HCT116 (cell line): ENCODE data around the gene LYRM1. TPM values are rescaled to one million over a fixed set of nuclear protein-coding genes. Genes with fewer than 3 reads are reported as not detected.

ENCODE experiments used
- ATAC-seq: fragments of 200-7000 bp; cut with Tn5 transposase; 2 replicates; pipeline ENCODE4 v1.9.1; 2020; ENCODE audit warnings: mild to moderate bottlenecking, moderate library complexity
- BruUV-seq: library from RNA; stranded (reverse); fragments of 400-500 nt; replicated peaks from 2 replicates; lab custom pipeline; 2021; lab: Mats Ljungman, UMichigan
- CTCF ChIA-PET: fragments of 300-600 bp; sonication (Branson Sonifier 250); formaldehyde crosslinking; loops from one replicate; lab custom pipeline; 2021; ENCODE audit warnings: antibody characterized with exemption; lab: Charles Lee
- POLR2A ChIA-PET: fragments of 300-600, 350-600 bp; sonication (Branson Sonifier 250); formaldehyde crosslinking; loops from one replicate; lab custom pipeline; 2021; ENCODE audit warnings: antibody characterized with exemption; lab: Charles Lee
- RAD21 ChIA-PET, 2 experiments: fragments of 300-600 bp; sonication (Branson Sonifier 250); formaldehyde crosslinking; loops; one replicate each; lab custom pipeline; 2023; ENCODE audit warnings: low total read pairs in 2 of 2; ENCODE audit not compliant: uncharacterized antibody in 2 of 2, unreplicated experiment in 2 of 2, low non-redundant PET in 1 of 2; lab: Charles Lee
- DNase-seq: peaks from one replicate; pipeline ENCODE4 v3.0.0-alpha.2; 2010; ENCODE audit warnings: low read depth, low spot score
- H2AFZ ChIP-seq: fragments of 200-600 bp; shearing (Covaris generic), sonication (generic); 2 replicates; pipeline ENCODE4 v1.6.1; 2017; ENCODE audit warnings: low read depth, mixed run types, mixed read lengths, antibody characterized with exemption, low read length; ENCODE audit not compliant: poor library complexity, severe bottlenecking
- H3K27ac ChIP-seq: 2 replicates; pipeline ENCODE4 v1.5.1; 2012; ENCODE audit warnings: low read depth, low read length
- H3K27me3 ChIP-seq: fragments of 200-600 bp; sonication (generic); 2 replicates; pipeline ENCODE4 v1.6.1; 2016; ENCODE audit warnings: mixed run types, low read length, mixed read lengths; ENCODE audit not compliant: insufficient read depth
- H3K36me3 ChIP-seq, 2 experiments: fragments of 200-500 bp in 1 of 2; fragments of 200-600 bp in 1 of 2; sonication (Bioruptor generic) in 1 of 2; sonication (generic) in 1 of 2; 2 replicates each; pipeline versions ENCODE4 v1.5.1 to v1.6.1; 2014 to 2016; ENCODE audit warnings: low read length in 2 of 2, inconsistent platforms in 1 of 2, mixed read lengths in 1 of 2, mixed run types in 1 of 2; ENCODE audit not compliant: insufficient read depth in 2 of 2, control insufficient read depth in 1 of 2
- H3K4me1 ChIP-seq, 2 experiments: fragments of 200-600 bp in 1 of 2; sonication (generic) in 1 of 2; 2 replicates each; pipeline versions ENCODE4 v1.5.1 to v1.6.1; 2012 to 2017; ENCODE audit warnings: low read length in 2 of 2, inconsistent platforms in 1 of 2, mild to moderate bottlenecking in 1 of 2, mixed read lengths in 1 of 2, mixed run types in 1 of 2, moderate library complexity in 1 of 2; ENCODE audit not compliant: insufficient read depth in 2 of 2, control insufficient read depth in 1 of 2
- H3K4me2 ChIP-seq: fragments of 200-600 bp; sonication (generic); 2 replicates; pipeline ENCODE4 v1.6.1; 2017; ENCODE audit warnings: mixed run types, low read length, mixed read lengths
- H3K4me3 ChIP-seq, 2 experiments: fragments of 200-600 bp in 1 of 2; sonication (generic) in 1 of 2; replicated peaks in 1 of 2; 2 replicates each; pipeline ENCODE4 v1.5.1; 2011 to 2016; ENCODE audit warnings: low read length in 2 of 2, control low read depth in 1 of 2, low read depth in 1 of 2, mild to moderate bottlenecking in 1 of 2, mixed read lengths in 1 of 2, mixed run types in 1 of 2
- H3K79me2 ChIP-seq: fragments of 200-600 bp; sonication (generic); 2 replicates; pipeline ENCODE4 v1.6.1; 2017; ENCODE audit warnings: mild to moderate bottlenecking, mixed run types, low read length, moderate library complexity, mixed read lengths; ENCODE audit not compliant: insufficient read depth
- H3K9ac ChIP-seq: fragments of 200-600 bp; sonication (generic); 2 replicates; pipeline ENCODE4 v1.6.1; 2016; ENCODE audit warnings: low read length, mixed read lengths
- H3K9me2 ChIP-seq: fragments of 200-600 bp; sonication (generic), shearing (Covaris generic); 2 replicates; pipeline ENCODE4 v1.6.1; 2017; ENCODE audit warnings: mixed run types, mild to moderate bottlenecking, moderate library complexity; ENCODE audit not compliant: insufficient read depth
- H3K9me3 ChIP-seq, 2 experiments: fragments of 200-500 bp in 1 of 2; fragments of 200-600 bp in 1 of 2; sonication (Bioruptor generic) in 1 of 2; sonication (generic) in 1 of 2; 2 replicates each; pipeline ENCODE4 v1.6.1; 2014 to 2017; ENCODE audit warnings: low read length in 2 of 2, mixed read lengths in 2 of 2, inconsistent platforms in 1 of 2, low read depth in 1 of 2, mild to moderate bottlenecking in 1 of 2, mixed run types in 1 of 2, moderate library complexity in 1 of 2; ENCODE audit not compliant: control insufficient read depth in 1 of 2, insufficient read depth in 1 of 2
- H4K20me1 ChIP-seq: fragments of 200-600 bp; sonication (generic), shearing (Covaris generic); 2 replicates; pipeline ENCODE4 v1.6.1; 2017; ENCODE audit warnings: mixed run types, mild to moderate bottlenecking, moderate library complexity; ENCODE audit not compliant: insufficient read depth
- CEBPB ChIP-seq: IDR thresholded peaks from 2 replicates; pipeline ENCODE4 v1.6.1; 2012; ENCODE audit warnings: low read depth
- EGR1 ChIP-seq: IDR thresholded peaks from 2 replicates; pipeline ENCODE4 v1.6.1; 2012; ENCODE audit warnings: low read depth
- EZH2phosphoT487 ChIP-seq: fragments of 200-600 bp; IDR thresholded peaks from 2 replicates; pipeline ENCODE4 v1.6.1; 2018; ENCODE audit warnings: antibody characterized with exemption, borderline replicate concordance
- MAX ChIP-seq: IDR thresholded peaks from 2 replicates; pipeline ENCODE4 v1.6.1; 2012
- SIN3A ChIP-seq: IDR thresholded peaks from 2 replicates; pipeline ENCODE4 v1.6.1; 2012; ENCODE audit warnings: low read depth
- SP1 ChIP-seq: IDR thresholded peaks from 2 replicates; pipeline ENCODE4 v1.6.1; 2012; ENCODE audit warnings: low read depth
- TCF7L2 ChIP-seq: IDR thresholded peaks from 2 replicates; pipeline ENCODE4 v1.7.0; 2011; ENCODE audit warnings: borderline replicate concordance, inconsistent platforms; ENCODE audit not compliant: insufficient read depth, insufficient read length; ENCODE audit errors: extremely low read depth
- YY1 ChIP-seq: IDR thresholded peaks from 2 replicates; pipeline ENCODE4 v1.6.1; 2011; ENCODE audit warnings: low read length, low read depth, moderate library complexity, mild to moderate bottlenecking; ENCODE audit not compliant: insufficient replicate concordance; ENCODE audit errors: extremely low read depth
- intact Hi-C: fragments of 100-400 bp; cut with micrococcal nuclease; formaldehyde crosslinking; loops from 2 replicates; pipeline ENCODE4 v1.10.0; 2022
- total RNA-seq: library from RNA; stranded (reverse); gene quantifications from one replicate; pipeline ENCODE4 v1.2.1, GENCODE V29; 2021; ENCODE audit not compliant: unreplicated experiment

The LYRM1 gene
- total RNA-seq, 1 experiment from 2014 or later = 26.7 TPM

GRCh38 chr16:20899477-20900298 is 883 bp upstream of the LYRM1 start:
- Histone ChIP-seq H3K4me2 (peak overlapping the region; percentile 93), H3K4me3 (peak overlapping the region; percentile 86 to 88), H3K36me3 (peaks cover 6 to 12% of the 10 kb centered on the region in 2 experiments; a peak in 2 of 4 replicates), H3K79me2 (peaks cover 71% of the 10 kb centered on the region), H3K9me3 (no peaks in the 10 kb centered on the region)
- TSS peak; percentile 41 for BruUV-seq
- no peak for TF ChIP-seq TCF7L2
- TF ChIP-seq YY1 = no peak
- TF ChIP-seq CEBPB = no peak
- no peak for TF ChIP-seq EGR1
- TF ChIP-seq SP1 = no peak
- no peak for TF ChIP-seq SIN3A
- no peak for TF ChIP-seq MAX
- no peak for TF ChIP-seq EZH2phosphoT487
- TF ChIP-seq, all 23 proteins: peak for 0
- Histone ChIP-seq H3K4me1 (peaks cover 39 to 60% of the 10 kb centered on the region in 2 experiments), H3K27ac (peak overlapping the region; percentile 51), H2AFZ (no peak overlapping the region), H3K27me3 (no peaks in the 10 kb centered on the region), H4K20me1 (no peaks in the 10 kb centered on the region), H3K9me2 (no peaks in the 10 kb centered on the region), H3K9ac (peak overlapping the region; percentile 91)
- peak; percentile 4; the same call in 1 of the 2 replicates for ATAC-seq
- ChIA-PET RAD21 (interaction anchor here in 1 of 2 experiments (1.6 kb wide), 1 partner anchor 48 kb away, joined by 3 read pairs; no protein-coding TSS in a partner anchor), CTCF (interaction anchor here (0.7 to 1.1 kb wide), 2 partner anchors 20 to 184 kb away, joined by 4 to 5 read pairs; no protein-coding TSS in a partner anchor), POLR2A (interaction anchor here (0.7 to 2.4 kb wide), 7 partner anchors 9 to 32 kb away, joined by 3 to 11 read pairs (median 6); no protein-coding TSS in a partner anchor)
- intact Hi-C loops = loop anchor here (5.0 to 10.0 kb wide), 3 partner anchors 32 to 405 kb away; no protein-coding TSS in a partner anchor
- DNase-seq = no peak
